HG03060 (cell line): ENCODE data around the gene TRHDE.
"Not testable (repeated sequence)": the region's sequence is repeated elsewhere in the genome, so short reads cannot be mapped to it uniquely, and the experiment has no call there.

Source experiments
- ATAC-seq: cut with Tn5 transposase; IDR thresholded peaks from one replicate; pipeline ENCODE4 v1.9.1; 2021; ENCODE audit warnings: low read depth, moderate number of reproducible peaks; ENCODE audit not compliant: unreplicated experiment

TRHDE gene

DNA sequence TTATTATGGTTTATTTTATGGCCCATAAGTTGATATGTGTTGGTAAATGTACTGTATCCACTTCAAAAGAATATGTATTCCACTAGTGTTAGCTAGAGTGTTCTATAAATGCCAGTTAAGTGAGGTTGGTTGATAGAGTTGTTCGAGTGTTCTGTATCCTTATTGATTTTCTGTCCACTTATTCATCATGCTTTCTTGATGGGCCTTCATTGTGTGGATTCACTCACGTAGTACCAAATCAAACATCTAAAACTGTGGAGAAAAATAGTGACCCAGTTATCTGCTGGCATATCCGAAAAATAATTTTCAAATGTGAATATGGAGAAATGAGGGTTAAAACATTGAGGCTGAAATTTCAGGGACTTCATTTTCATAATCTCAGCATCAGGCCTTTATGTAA lies 230.4 kb downstream of the TRHDE start:
- ATAC-seq: no peak

DNA sequence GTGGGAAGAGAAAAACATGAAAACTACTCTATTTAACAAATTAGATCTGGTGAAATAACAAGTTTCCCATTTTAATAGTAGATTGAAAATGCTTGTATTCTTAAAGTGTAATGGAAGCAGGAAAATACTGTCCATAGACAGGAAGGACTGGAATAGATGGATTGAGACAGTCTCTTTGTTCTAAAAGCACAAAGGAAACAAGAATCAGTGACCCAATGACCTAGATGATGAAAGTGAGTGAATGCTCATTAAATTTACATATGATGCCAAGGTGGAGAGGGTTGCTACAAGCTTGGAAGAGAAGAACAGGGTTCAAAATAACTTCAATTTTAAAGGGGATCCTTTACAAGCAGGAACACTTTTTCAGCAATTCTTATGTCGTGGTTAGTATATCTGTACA lies 233.1 kb downstream of the TRHDE start:
- no peak for ATAC-seq

DNA sequence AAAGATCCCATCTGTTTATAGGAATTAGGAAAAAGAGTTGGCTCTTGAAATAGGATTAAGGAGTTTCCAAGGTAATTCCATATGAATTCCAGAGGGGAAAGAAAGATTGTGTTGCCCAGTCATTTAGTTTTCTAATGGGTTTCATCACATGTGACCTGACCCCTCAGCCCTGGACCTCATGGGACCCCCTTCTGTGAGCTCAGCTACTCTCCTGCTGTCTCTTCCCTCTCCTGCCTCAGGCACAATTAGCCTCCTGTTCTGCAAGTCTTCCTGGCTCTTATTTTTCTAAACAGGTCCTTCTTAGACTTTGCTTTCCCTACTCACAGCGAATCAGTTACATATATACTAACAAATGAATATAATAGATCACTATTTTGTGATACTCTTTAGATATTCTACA lies 237.7 kb downstream of the TRHDE start:
- ATAC-seq: no peak

DNA sequence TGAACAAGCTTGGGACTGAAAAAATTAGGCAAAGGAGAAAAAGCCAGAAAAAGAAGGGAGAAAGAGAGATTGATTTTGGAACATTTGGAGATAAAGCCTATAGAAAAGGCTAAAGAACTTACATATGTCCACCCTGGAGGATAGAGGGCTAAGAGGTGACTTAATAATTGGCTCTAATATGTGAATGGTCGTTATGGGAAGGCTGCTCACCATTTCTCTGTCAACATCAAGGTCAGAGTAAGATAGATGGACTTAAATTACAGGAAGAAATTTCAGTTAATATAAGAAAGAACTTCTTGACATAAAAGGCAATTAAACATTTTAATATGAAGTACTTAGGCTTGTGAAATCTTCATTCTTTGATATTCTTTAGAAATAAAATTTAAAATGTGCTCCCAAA lies 238.6 kb downstream of the TRHDE start:
- no peak for ATAC-seq

DNA sequence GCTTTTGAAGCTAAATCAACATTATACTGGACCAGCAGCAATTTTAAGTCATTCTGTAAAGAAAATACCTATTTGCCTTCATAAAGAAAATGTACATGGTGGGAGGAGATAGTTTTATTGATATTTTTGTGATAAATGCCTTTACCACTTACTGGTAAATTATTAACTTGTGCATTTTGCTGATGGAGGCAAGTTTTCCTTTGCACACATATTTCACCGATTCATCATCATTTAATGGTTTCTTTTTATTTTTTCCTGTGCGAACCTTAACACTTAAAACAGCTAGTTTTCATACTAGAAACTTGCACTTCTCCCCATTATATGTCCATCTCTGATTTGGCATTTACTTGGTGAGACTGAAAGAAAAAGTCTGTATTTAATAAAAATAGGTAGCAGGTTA lies 239.3 kb downstream of the TRHDE start:
- ATAC-seq: no peak

DNA sequence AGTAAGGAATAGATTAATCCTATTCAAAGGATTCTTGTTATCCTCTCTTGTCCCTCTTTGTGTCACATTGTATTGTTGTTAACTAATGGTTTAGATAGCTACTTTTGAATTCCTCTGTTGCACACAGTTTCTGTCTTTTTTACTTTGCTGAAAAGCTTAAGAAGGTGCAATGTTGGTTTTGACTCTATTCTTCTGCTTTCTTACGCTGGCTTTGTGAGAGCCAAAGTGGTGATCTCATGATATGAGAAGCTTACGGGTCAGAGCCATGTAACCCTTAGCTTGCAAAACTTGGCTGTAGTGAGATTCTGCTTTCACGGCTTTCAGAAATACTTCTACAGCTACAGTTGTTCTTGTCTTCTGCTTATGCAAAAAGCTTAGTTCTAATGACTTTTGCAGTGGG lies 239.7 kb downstream of the TRHDE start:
- no peak for ATAC-seq

DNA sequence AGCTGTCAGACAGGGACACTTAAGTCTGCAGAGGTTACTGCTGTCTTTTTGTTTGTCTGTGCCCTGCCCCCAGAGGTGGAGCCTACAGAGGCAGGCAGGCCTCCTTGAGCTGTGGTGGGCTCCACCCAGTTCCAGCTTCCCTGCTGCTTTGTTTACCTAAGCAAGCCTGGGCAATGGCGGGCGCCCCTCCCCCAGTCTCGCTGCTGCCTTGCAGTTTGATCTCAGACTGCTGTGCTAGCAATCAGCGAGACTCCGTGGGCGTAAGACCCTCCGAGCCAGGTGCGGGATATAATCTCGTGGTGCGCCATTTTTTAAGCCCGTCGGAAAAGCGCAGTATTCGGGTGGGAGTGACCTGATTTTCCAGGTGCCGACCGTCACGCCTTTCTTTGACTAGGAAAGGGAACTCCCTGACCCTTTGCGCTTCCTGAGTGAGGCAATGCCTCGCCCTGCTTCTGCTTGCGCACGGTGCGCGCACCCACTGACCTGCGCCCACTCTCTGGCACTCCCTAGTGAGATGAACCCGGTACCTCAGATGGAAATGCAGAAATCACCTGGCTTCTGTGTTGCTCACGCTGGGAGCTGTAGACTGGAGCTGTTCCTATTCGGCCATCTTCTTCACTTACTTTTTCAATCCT lies 248.0 kb downstream of the TRHDE start:
- not testable (repeated sequence) for ATAC-seq

DNA sequence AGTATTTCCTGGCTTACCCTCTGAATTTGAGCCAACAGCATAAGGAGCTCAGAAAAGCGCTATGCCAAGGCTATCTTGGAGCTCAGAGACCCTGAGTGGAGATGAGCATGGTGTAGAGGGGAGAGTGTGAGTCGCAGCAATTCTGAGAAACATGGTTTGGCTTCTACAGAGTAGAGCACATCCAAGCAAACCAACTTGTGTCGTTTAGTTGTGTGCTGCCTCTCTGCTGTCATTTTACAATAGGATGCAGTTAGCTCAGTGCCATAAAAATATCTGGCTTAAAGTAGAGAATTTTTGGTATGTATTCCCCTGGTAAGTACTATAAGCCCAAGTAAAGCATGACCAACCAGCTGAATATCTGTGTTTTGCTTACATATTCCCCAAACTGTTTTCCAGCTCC lies 249.2 kb downstream of the TRHDE start:
- no peak for ATAC-seq

DNA sequence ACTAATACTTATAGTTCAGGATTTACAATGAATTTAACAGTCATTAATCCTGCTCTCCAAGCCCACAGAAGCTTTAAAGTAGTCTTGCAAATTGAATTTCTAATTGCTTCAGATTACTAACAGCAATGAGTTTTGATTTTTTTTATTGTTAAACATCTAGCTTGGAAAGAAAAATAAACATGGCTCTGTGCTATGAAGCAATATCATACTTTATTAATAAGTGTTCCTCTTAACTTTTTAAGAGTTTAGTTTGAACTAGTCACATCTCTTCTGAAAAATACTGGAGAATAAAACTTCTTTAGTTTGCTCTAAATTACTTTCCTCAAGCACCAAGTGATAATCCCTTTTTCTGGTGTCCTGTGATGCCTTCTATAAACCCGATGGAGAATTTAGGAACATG lies 250.2 kb downstream of the TRHDE start:
- no peak for ATAC-seq

DNA sequence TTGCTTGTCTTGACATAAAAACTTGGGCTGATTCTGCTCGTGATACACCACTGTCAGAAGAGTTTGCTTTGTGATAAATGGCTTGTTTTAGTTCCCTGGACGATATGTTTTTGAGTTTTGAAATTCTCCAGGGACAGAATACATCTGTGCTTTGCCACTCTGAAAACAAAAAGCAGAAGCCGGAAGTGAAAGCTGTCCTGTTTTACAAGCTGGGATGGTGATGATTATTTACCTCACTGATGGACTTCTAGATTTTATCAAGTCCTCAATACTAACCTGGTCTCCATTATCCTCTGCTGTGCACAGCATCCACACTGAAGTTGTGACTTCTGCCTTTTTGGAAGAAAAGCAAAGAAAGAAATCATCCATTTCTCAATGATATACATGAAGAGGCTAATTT lies 251.6 kb downstream of the TRHDE start:
- no peak for ATAC-seq

DNA sequence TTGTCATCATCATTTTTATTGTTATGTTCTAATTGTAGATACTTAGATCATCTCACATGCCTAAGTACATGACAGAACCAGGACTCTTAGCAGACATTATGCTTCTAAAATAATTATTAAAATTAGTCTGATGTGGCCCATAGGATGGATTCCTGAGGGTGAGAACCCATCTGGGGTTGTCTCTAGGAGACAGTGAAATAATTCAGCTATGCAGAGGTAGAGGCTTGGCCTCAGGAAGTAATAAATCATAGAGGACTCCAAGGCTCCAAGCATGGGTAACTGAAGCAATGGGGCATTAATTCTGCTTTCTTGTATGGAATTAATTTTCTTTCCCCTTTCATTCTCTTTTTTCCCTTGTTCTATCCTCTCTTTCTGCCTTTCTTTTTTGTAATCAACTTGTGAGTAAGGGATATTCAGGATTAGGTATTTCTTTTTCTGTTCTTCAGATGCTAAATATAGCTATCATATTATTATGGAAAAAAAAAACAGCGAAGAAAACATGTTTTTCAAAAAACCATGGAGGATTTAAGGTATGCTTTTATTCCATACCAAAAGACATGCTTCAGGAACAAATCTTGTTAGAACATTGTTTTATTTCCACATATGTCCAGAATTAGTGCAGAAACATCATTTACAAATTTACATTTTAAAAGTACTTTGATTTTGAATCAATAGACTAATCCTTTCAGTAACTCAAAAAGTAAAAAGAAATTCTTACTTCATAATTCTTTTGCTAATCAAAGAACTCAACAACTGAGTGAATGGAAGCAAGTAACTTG lies 263.2 kb downstream of the TRHDE start:
- ATAC-seq: no peak

DNA sequence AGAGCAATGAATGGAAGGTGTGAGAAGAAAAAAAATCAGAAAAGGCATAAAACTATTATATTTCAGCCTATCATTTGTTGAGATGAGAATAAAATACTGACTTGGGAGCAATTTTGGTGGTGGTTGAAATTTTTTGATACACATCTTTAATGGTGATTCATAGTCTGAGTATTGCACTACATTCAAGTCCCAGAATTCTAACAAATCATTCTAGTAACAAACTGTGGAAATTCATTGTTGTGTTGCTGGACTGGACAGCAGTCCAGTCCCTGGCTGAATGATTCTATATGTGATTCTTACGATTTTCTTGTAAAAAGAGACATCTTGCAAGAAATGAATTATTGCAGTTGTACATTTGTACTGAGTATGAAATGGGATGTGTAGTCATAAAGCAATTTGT lies 268.6 kb downstream of the TRHDE start:
- ATAC-seq: no peak

DNA sequence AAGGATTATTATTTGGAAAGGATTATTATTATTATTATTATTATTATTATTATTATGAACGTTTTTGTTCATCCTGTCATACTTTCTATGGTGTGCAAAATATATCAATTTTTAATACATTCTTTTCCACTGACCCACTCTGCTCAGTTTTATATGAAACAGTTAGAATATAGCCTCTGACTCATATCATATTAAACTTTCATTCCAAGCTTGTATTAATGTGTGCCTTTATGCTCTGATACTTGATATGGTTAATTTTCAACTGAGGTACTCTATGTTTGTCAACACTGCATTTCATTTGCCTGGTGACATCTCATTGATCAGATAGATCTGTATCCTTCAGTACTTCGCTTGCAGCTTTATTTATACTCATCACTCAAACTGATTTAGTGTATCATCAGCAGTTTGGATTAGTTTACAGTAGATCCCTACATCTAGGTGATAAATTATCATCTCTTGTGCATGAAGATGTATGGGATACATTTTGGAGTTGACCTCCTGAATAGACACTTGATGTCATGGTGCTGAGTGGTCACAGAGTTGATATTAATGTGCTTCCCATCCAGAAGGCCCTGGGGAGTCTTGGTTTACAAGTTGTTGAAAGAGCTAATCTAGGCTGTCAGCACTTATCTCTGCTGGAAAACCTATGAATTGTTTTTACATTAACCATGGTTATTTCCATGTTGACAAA lies 271.8 kb downstream of the TRHDE start:
- ATAC-seq: no peak

DNA sequence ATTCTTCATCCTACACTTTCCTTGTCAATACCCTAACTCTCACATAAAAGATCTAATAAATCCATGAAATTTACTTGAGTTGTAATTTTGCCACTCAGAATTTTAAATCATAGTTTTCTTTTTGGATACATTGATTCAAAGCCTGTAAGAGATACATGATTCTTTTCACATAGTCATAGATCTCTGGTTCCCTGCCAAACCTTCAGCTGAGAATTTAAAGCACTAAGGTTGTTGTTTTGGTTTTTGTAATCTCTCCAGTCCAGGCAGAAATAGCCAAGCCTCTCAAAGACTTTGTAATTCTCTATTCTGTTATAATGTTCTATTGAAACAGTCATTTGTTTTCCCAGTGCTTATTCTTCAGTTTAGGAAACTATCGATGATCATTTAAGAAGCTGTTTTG lies 273.9 kb downstream of the TRHDE start:
- ATAC-seq: no peak

DNA sequence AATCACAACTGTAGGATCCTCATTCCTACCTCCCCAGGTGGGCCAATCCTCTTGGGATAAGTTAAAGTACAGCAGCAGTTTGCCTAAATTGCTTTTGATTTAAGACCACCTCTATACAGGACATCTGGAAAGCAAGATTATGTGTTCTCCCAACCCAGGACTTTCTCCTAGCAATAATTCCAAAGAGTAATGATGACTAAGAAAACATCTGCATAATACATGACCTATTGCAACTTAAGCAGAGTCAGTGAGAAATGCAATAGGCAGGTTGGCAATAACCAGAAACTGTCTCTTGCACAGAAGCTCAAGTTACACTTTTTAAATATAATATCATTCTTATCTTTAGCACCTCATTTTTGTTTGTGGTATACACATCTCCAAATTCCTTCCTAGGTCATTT lies 275.4 kb downstream of the TRHDE start:
- no peak for ATAC-seq

DNA sequence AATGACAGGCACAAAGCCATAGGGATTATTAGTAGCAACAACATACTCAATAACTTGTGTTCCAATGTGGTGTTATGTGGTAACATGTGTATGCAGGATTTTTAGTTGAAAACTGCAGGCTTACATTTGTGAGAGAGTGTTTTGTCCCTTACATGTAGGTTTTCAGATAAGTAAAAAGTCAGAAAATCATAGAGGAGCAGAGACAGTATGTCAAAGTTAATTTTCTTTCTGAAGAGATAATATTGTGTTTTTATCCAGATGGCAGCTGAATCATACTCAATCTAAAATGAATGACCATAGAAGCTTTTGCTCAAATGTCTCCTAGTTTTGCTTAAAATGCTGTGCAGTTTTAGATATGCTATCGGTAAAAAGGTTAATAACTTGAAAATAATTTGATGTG lies 277.0 kb downstream of the TRHDE start:
- no peak for ATAC-seq

DNA sequence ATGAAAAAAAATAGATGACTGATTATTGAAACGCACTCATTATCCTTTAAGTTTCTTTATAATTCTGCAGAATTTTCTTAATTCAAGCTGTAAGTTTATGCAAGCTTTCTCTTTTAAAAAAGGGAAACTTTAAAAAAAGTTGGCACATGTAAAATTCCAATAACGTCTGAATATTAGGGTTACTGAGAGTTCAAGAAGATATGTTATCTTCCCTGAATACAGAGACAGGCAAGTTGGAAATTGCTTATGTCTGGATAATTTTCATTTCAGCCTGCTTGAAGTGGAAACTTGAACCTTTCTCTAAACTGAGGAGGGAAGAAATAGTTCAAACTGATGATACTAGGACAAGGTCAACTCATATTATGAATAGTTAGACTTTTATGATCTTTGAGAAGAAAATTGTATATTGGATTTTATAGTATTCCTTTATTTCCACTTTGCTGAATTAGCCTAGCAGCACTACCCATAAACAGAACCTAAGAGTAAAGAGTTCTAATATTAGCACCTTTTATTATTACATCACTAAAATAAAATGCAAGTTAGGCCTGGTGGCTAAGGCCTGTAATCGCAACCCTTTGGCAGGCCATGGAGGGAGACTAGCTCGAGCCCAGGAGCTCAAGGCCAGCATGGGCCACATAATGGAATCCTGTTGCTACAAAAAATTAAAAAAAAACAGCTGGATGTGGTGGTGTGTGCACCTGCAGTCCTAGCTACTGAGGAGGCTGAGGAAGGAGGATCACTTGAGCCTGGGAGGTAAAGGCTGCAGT lies 288.0 kb downstream of the TRHDE start:
- ATAC-seq: no peak

DNA sequence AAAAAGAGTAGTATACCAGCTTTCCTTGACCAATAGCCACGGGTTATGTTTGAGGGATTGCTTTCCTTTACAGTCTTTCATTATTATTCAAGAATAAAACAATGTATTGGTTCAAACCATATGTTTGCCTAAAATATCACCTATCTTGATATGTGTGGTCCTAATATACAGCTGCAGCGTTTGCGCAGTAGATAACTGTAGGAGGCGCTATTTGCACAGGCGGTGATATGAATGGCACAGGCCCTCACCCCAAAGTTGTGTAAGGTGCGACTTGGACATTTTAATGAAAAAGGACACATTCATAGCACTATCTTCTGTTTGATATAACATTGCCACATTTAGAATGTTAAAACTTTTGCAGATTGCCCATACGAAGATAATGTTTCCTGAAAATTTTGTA lies 298.4 kb downstream of the TRHDE start:
- ATAC-seq: peak; percentile 58

DNA sequence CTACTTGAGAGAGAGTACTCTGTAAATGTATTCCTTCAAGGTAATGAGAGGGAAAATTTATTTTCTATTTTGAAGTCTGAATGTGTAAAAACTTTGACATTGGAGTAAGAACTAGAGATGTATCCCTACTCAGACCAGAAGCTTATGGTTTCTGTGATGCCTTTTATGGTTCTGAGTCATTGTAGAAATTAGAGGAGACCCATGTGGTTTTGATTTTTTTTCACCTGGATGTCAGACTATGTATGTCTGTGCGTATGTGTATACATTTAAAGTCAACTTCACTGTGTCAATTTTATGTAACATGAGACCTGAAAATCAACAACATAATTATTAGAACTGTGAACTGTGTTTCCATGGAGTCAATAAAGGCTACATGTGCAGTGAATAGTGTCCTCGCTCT lies 302.0 kb downstream of the TRHDE start:
- ATAC-seq: no peak

DNA sequence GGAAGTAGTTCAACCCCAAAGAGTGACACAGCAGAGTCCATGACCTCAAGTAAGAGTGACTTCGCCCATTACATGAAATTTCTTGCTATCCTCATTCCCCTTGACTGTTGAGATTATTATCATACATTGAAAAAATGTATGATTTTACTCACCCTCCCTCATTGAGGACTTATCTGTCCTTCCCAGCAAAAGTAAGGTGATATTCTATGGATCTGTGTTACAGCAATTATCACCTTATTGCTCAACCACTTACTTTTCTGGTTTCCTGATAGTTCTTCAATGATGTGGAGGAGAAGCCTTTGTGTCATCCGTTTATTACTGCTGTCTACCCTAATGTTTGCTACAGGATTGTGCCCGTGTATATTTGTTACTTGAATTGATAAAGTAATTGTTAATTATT lies 306.2 kb downstream of the TRHDE start:
- no peak for ATAC-seq

DNA sequence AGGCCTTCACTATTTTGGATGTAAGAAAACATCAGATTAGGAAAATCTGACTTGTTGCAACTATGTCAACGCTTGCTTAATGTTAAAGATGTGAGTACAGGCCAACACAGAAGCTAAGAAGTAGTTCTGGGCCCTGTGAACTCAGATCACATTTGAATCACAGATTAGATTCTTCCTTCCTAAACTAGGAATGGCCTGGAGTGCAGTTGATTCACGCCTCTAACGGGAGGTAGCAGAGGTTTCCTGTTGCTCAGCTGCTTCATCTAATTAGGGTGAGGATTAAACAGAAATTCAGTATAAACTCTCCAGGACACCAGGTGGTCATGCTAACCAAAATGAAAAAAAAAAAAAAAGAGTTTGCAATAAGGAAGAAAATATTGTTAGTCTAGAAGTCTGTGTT lies 314.3 kb downstream of the TRHDE start:
- ATAC-seq: no peak
